ENCODE measurements around the gene SLC8A3. TPM values are rescaled to one million over a fixed set of nuclear protein-coding genes. Genes with fewer than 3 reads are reported as not detected.

SLC8A3 gene
- total and polyA plus RNA-seq, 12 donors = 0.01 to 0.26 (median 0.14) TPM; not detected in 4

- Histone ChIP-seq H3K36me3 (no peaks in the 10 kb centered on the region), H3K27ac (no peak overlapping the region), H3K27me3 (peaks cover 0 to 39% (median 35%) of the 10 kb centered on the region in 7 donors), H3K4me3 (no peak overlapping the region), H3K4me1 (peaks cover 0 to 3% (median 0%) of the 10 kb centered on the region in 9 donors), H3K9me3 (no peaks in the 10 kb centered on the region)
- intact Hi-C loops (cut with DNase I) = no loop called here
- DNase-seq (no peak), ATAC-seq (peak in 3 of 8 donors; percentile 23 to 55 (median 37))
- TF ChIP-seq, protein P1, sequence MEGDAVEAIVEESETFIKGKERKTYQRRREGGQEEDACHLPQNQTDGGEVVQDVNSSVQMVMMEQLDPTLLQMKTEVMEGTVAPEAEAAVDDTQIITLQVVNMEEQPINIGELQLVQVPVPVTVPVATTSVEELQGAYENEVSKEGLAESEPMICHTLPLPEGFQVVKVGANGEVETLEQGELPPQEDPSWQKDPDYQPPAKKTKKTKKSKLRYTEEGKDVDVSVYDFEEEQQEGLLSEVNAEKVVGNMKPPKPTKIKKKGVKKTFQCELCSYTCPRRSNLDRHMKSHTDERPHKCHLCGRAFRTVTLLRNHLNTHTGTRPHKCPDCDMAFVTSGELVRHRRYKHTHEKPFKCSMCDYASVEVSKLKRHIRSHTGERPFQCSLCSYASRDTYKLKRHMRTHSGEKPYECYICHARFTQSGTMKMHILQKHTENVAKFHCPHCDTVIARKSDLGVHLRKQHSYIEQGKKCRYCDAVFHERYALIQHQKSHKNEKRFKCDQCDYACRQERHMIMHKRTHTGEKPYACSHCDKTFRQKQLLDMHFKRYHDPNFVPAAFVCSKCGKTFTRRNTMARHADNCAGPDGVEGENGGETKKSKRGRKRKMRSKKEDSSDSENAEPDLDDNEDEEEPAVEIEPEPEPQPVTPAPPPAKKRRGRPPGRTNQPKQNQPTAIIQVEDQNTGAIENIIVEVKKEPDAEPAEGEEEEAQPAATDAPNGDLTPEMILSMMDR (IDR thresholded peaks at IDR 0.05) = no peak
- 51 to 66% methylated on average over 5 of the region's 5 CpGs for WGBS, 2 donors
Measured at GRCh38 chr14:69997849-69998248, 190.9 kb downstream of the SLC8A3 start.

DNA sequence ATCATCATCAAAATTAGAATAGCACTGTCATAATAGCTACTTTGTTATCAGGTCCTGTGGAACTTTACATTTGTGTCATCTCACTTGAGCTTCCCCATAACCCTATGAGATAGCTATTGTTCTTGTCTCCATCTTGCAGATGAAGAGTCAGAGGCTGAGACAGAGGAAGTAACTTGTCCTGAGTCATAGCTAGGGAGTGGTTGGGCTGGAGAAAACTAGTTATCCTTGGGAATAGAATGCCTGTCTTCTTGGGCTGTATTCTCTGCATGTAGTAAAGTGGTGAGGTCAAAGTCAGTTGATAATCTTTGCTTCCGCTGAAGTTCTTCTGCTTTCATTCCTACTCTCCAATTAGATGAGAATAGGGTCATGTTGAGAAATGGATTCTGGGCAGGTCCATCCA lies 192.5 kb downstream of the SLC8A3 start:
- DNase-seq (no peak), ATAC-seq (no peak)
- Histone ChIP-seq H3K36me3 (no peaks in the 10 kb centered on the region), H3K27ac (no peak overlapping the region), H3K9me3 (no peaks in the 10 kb centered on the region), H3K4me3 (no peak overlapping the region), H3K27me3 (peaks cover 0 to 41% (median 27%) of the 10 kb centered on the region in 7 donors), H3K4me1 (peaks cover 0 to 7% (median 0%) of the 10 kb centered on the region in 9 donors)
- TF ChIP-seq, protein P1 (IDR thresholded peaks at IDR 0.05) = no peak
- intact Hi-C loops (cut with DNase I) = no loop called here
- 84 to 87% methylated on average over 1 of the region's 1 CpG for WGBS, 2 donors

Other genes with a start within 250 kb of the SLC8A3 start
- gene COX16, start 170.7 kb upstream of the SLC8A3 start, total RNA-seq = 10 to 100 TPM; 22.8 to 49.1 (median 38.9) TPM
- gene COX16, start 170.7 kb upstream of the SLC8A3 start, polyA plus RNA-seq = 10 to 100 TPM; 34.0 to 48.8 TPM
- 10 to 100 TPM; 50.6 to 64.8 (median 54.3) TPM for gene SYNJ2BP, start 228.1 kb upstream of the SLC8A3 start, total RNA-seq
- gene SYNJ2BP, start 228.1 kb upstream of the SLC8A3 start, polyA plus RNA-seq = 10 to 100 TPM; 11.6 to 13.6 TPM

All from heart right ventricle (tissue), 16 donors.